Stimulated activated CD4-positive, alpha-beta T cell treated with anti-CD3 and anti-CD28 coated beads, Interleukin-1b, Interleukin-23, amount 100 ng/mL, for 1 hour (primary cell): ENCODE results near the gene ETDC.
"Not testable (repeated sequence)": the region's sequence is repeated elsewhere in the genome, so short reads cannot be mapped to it uniquely, and the experiment has no call there.

Source experiments
- DNase-seq, 2 donors: peaks; one replicate each; pipeline ENCODE4 v3.0.0-alpha.2; 2020; ENCODE audit warnings: low read depth in 2 of 2

The ETDC gene

GRCh38 chrX:135309430-135309923 is at the start of gene ETDC:
Gene ETDC, plus strand, starts transcription at chrX:135309480. Its CDS starts 0 bp downstream, at chrX:135309480.
- no peak for DNase-seq

DNA sequence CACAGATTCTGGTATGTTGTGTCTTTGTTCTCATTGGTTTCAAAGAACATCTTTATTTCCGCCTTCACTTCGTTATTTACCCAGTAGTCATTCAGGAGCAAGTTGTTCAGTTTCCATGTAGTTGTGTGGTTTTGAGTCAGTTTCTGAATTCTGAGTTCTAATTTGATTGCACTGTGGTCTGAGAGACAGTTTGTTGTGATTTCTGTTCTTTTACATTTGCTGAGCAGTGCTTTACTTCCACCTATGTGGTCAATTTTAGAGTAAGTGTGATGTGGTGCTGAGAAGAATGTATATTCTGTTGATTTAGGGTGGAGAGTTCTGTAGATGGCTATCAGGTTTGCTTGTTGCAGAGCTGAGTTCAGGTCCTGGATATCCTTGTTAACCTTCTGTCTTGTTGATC is 48.3 kb upstream of the ETDC start:
- not testable (repeated sequence) for DNase-seq

DNA sequence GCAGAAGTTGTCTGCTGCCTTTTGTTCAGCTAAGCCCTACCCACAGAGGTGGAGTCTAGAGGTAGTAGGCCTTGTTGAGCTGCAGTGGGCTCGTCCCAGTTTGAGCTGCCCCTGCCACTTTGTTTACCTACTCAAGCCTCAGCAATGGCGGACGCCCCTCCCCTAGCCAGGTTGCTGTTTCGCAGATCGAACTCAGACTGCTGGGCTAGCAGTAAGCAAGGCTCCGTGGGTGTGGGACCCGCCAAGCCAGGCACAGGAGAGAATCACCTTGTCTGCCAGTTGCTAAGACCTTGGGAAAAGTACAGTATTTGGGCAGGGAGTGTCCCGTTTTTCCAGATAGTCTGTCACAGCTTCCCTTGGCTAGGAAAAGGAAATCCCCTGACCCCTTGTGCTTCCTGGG is 45.9 kb upstream of the ETDC start:
- DNase-seq = not testable (repeated sequence)

GRCh38 chrX:135264206-135264605 is 45.1 kb upstream of the ETDC start:
- no peak for DNase-seq

GRCh38 chrX:135273162-135273561 is 36.1 kb upstream of the ETDC start:
- no peak for DNase-seq

DNA sequence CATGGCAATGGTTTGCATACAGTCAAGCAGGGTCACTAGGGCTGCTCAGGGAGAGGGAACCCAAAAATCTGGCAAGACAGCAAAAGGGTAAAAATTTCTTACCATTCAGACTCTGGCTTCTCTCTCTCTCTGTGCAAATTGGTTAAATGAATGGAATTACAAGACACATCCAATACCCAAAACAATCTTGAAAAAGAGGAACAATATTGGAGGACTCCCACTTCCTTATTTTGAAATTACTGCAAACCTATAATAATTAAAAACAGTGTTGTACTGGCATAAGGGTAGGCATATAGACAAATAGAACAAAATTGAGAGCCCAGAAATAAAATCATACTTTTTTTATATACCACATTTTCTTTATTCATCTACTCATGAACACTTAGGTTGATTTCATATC is 33.3 kb upstream of the ETDC start:
- no peak for DNase-seq

DNA sequence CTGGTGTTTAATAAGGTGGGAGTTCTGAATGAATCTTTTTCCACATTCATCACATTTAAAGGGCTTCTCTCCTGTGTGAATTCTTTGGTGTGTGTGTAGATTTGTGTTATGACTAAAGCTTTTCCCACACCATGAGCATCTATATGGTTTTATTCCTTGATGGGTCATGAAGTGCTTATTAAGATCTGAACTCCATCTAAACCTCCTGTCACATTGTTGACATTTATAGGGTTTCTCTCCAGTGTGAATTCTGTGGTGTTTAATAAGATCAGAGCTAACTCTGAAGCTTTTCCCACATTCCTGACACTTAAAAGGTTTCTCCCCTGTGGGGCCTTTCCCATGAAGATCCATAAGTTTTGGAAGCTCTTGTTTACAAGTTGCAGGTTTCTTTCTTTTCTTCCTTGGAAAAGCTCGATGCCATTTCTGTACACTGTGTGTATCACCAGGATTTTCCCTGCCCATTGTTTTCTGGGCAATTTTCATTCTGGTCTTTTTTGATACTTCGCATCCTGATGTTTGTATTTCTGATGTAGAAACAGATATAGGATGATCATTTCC is 21.9 kb upstream of the ETDC start:
- DNase-seq = no peak

GRCh38 chrX:135295238-135295943 is 13.9 kb upstream of the ETDC start:
- DNase-seq = peak; percentile 3 to 14

DNA sequence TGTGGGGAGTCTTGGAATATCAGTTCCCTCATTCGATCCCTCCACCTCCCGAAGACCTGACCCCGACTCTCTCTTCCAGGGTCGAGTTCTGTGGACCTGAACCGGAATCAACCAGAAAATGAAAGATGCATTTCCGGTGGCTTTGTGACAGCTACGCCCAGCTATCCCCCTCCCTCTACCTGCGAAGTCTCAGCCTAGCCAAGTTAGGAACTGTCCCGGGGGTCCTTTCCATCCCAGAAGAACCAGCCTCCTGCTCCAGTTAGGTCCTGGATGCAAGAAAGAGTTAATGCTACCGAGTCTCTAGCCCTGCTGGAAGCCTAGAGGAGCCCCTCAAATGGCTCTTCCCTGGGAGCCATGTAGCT is 13.4 kb upstream of the ETDC start:
- DNase-seq = no peak

- no peak for DNase-seq
These were observed 6.9 kb upstream of the ETDC start for GRCh38 chrX:135302269-135302873.

GRCh38 chrX:135304741-135305140 is 4.5 kb upstream of the ETDC start:
- no peak for DNase-seq

DNA sequence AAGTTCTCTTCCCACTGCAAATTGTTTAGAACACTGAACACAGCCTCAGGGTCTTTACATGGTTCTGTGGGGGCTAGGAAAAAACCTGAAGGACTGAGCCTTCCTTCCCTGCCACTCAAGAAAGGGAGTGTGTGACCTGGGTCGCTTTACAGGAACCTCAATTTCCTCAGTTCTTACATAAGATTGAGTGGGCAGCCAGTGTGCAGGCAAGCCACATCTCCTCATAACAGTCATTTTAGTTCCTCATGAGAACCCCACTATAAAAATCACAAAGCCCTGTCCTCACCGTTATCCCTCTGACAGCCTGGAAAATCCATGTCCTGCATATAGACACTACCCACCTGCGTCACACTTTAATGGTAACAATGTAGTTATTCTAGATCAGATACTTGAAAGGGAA is 2.1 kb upstream of the ETDC start:
- no peak for DNase-seq

- DNase-seq = no peak
These were observed 880 bp upstream of the ETDC start for GRCh38 chrX:135308345-135308855.

DNA sequence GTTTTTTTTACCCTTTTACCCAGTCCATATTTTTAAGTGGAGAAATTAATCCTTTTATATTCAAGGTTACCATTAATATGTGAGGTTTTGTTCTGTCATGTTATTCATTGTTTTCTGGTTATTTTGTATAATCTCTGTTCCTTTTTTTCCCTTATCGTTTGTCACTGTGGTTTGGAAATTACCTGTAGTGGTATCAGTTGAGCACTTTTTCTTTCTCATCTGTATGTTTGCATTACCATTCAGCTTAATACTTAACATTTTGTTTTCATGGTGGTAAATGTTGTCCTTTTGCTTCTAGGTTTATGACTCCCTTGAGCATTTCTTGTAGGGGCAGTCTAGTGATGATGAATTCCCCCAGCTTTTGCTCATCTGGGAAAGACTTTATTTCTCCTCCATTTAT is 6.6 kb downstream of the ETDC start:
- no peak for DNase-seq

- DNase-seq = no peak
These were observed 15.2 kb downstream of the ETDC start for GRCh38 chrX:135324463-135324862.

DNA sequence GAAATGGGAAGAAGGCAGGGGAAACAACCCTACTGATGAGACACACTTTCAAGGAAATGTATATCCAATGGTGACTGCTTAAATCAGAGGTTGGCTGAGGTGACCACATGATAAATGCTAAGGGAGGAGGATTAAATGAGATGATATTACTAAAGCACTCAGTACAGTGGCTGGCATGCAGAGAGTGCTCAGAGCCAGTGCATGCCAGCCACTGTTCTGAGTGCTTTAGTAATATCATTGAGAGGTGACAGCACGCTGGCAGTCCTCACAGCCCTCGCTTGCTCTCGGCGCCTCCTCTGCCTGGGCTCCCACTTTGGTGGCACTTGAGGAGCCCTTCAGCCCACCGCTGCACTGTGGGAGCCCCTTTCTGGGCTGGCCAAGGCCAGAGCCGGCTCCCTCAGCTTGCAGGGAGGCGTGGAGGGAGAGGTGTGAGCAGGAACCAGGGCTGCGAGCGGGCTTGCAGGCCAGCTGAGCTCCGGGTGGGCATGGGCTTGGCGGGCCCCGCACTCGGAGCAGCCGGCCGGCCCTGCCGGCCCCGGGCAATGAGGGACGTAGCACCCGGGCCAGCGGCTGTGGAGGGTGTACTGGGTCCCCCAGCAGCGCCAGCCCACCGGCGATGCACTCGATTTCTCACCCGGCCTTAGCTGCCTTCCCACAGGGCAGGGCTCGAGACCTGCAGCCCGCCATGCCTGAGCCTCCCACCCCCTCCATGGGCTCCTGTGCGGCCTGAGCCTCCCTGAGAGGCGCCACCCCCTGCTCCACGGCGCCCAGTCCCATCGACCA is 15.9 kb downstream of the ETDC start:
- not testable (repeated sequence) for DNase-seq

DNA sequence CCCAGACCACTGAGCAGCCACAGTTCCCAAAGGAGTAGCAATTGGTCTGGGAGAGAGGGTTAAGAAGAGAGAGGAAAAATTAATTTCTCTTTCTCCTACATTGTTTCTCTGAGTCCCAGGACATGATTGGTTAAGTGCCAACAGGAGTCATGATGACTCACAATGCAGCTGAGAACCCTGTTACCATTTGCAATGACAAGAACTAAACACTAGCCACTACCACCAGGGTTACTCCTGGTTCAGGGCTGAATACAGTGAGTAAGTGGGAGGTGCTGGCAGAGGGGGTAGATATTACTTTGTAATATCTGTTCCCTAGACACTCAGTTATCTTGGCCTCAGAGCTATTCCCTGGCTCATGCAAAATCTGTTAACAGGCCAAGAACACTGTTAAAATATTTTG is 18.0 kb downstream of the ETDC start:
- no peak for DNase-seq

DNA sequence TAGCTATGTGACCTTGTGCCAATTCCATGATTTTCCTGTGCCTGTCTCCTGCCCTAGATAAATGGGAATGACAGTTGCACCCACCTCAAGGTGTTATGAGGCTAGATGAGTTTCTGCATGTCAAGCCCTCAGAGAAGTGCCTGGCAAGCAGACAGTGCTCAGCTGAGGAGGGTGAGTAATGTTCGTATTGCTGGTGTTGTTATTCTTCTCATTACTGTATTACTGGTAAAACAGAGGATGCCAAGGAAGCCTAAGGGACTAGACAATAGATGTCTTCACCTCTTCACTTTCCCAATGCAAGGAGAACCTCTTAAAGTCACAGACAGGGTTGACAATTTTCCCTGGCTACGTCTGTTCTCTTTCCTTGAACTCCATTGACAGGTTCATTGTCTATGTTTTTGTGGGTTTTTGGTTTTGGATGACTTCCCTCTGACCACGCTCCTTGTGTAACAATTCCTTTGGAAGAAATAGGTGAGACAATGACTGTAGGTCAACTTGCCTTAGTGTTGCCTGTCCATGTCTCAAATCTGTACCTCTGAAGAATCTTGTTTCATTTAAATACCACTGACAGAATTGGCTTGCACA is 19.2 kb downstream of the ETDC start:
- no peak for DNase-seq

GRCh38 chrX:135330706-135331105 is 21.4 kb downstream of the ETDC start:
- no peak for DNase-seq

GRCh38 chrX:135331525-135331924 is 22.2 kb downstream of the ETDC start:
- DNase-seq = no peak

- DNase-seq = no peak
These were observed 31.6 kb downstream of the ETDC start for GRCh38 chrX:135340831-135341230.

GRCh38 chrX:135345107-135345589 is 35.9 kb downstream of the ETDC start:
- DNase-seq = no peak
